ENCODE results near the gene RASGEF1C. TPM values are rescaled to one million over a fixed set of nuclear protein-coding genes. Genes with fewer than 3 reads are reported as not detected.

RASGEF1C gene
- total and polyA plus RNA-seq, 4 donors, result 0.09 to 0.10 TPM; not detected in 2

DNA sequence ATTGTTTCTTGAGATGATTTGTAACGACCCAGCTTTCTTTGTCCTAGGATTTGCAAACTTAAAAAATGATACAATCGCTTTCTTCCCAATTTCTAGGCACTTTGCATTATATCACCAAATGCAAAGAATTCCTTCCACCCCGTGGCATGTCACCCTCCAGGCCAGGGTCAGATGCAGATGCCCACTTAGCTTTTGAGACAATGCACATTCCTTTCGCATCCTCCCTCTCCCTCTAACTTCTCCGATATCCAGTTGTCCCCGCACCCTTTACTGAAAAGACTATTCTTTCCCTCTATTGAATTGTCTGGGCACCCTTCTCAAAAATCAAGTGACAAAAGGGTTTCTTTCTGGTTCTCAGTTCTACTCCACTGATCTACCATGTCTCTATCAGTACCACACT, 154.8 kb downstream of the RASGEF1C start:
- Histone ChIP-seq H3K4me1 (ENCODE audit: control insufficient read depth in 4 of 4, insufficient read depth in 4 of 4, low read length in 3 of 4) (peaks cover 0 to 14% (median 13%) of the 10 kb centered on the region in 4 donors), H3K4me3 (ENCODE audit: low read depth in 1 of 3, low read length in 3 of 3) (no peak overlapping the region), H3K27me3 (ENCODE audit: control insufficient read depth in 4 of 4, insufficient read depth in 4 of 4, low read length in 3 of 4) (no peaks in the 10 kb centered on the region), H3K36me3 (ENCODE audit: control insufficient read depth in 4 of 4, insufficient read depth in 3 of 4, low read depth in 1 of 4, low read length in 3 of 4) (no peaks in the 10 kb centered on the region), H3K9ac (ENCODE audit: low read depth in 1 of 2, low read length in 2 of 2) (no peak overlapping the region), H3K27ac (ENCODE audit: low read depth in 1 of 2, low read length in 2 of 2) (no peak overlapping the region), H3K9me3 (ENCODE audit: control insufficient read depth in 4 of 4, low read length in 3 of 4) (no peaks in the 10 kb centered on the region)
- WGBS, result 95% methylated on average over 6 of the region's 6 CpGs
- DNase-seq (ENCODE audit: low spot score), result no peak
- TF ChIP-seq ATF3 (IDR thresholded peaks at IDR 0.05), result no peak

DNA sequence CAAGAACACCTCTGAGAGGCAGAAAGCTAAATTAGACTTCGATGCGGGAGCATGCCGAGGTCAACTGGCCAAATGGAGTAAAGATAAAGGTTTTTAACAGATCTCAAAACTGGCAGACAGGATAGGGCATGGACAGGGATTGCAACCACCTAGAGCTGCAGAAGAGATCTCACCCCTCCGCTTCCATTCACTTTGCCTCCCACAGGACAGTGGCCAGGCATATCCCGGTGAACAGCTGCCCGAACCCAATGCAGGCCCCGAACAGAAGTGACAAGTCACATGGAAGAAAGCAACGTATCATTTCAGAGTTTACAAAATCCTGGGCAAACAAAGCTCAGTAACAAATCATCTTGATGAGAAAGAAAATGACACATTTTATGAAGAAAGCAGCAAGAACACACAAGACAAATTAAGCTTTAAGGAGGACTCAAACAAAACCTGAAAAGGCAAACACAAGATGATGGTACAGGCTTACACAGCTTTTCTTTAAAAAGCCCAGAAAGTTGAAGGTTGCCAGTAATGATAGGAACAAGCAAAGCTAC, 155.9 kb downstream of the RASGEF1C start:
- H3K4me3 ChIP-seq (ENCODE audit: low read depth in 1 of 3, low read length in 3 of 3), result no peak overlapping the region
- WGBS, result 85% methylated on average over 8 of the region's 8 CpGs
- H3K27me3 ChIP-seq (ENCODE audit: control insufficient read depth in 4 of 4, insufficient read depth in 4 of 4, low read length in 3 of 4), result no peaks in the 10 kb centered on the region
- TF ChIP-seq, protein P1, sequence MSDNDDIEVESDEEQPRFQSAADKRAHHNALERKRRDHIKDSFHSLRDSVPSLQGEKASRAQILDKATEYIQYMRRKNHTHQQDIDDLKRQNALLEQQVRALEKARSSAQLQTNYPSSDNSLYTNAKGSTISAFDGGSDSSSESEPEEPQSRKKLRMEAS (IDR thresholded peaks at IDR 0.05), result no peak
- TF ChIP-seq YY1 (IDR thresholded peaks at IDR 0.05) (no peak), NR2F2 (IDR thresholded peaks at IDR 0.05) (no peak), JUND (IDR thresholded peaks at IDR 0.05) (no peak), FOXA1 (IDR thresholded peaks at IDR 0.05) (no peak), SP1 (IDR thresholded peaks at IDR 0.05) (no peak), CTCF (IDR thresholded peaks at IDR 0.05; ENCODE audit: low read depth, low read length, missing input control) (no peak), EGR1 (IDR thresholded peaks at IDR 0.05; ENCODE audit: low read depth in 2 of 2) (no peak), HNF4G (IDR thresholded peaks at IDR 0.05) (no peak), ATF3 (IDR thresholded peaks at IDR 0.05) (no peak), TAF1 (conservative IDR thresholded peaks at IDR 0.05) (no peak), GABPA (IDR thresholded peaks at IDR 0.05 in 1 of 2, conservative IDR thresholded peaks at IDR 0.05 in 1 of 2) (no peak), HNF4A (conservative IDR thresholded peaks at IDR 0.05) (no peak), RXRA (IDR thresholded peaks at IDR 0.05) (no peak)
- TF ChIP-seq, protein P2, sequence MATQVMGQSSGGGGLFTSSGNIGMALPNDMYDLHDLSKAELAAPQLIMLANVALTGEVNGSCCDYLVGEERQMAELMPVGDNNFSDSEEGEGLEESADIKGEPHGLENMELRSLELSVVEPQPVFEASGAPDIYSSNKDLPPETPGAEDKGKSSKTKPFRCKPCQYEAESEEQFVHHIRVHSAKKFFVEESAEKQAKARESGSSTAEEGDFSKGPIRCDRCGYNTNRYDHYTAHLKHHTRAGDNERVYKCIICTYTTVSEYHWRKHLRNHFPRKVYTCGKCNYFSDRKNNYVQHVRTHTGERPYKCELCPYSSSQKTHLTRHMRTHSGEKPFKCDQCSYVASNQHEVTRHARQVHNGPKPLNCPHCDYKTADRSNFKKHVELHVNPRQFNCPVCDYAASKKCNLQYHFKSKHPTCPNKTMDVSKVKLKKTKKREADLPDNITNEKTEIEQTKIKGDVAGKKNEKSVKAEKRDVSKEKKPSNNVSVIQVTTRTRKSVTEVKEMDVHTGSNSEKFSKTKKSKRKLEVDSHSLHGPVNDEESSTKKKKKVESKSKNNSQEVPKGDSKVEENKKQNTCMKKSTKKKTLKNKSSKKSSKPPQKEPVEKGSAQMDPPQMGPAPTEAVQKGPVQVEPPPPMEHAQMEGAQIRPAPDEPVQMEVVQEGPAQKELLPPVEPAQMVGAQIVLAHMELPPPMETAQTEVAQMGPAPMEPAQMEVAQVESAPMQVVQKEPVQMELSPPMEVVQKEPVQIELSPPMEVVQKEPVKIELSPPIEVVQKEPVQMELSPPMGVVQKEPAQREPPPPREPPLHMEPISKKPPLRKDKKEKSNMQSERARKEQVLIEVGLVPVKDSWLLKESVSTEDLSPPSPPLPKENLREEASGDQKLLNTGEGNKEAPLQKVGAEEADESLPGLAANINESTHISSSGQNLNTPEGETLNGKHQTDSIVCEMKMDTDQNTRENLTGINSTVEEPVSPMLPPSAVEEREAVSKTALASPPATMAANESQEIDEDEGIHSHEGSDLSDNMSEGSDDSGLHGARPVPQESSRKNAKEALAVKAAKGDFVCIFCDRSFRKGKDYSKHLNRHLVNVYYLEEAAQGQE (IDR thresholded peaks at IDR 0.05), result no peak
- H3K9ac ChIP-seq (ENCODE audit: low read depth in 1 of 2, low read length in 2 of 2), result no peak overlapping the region
- no peaks in the 10 kb centered on the region for H3K36me3 ChIP-seq (ENCODE audit: control insufficient read depth in 4 of 4, insufficient read depth in 3 of 4, low read depth in 1 of 4, low read length in 3 of 4)
- no peaks in the 10 kb centered on the region for H3K9me3 ChIP-seq (ENCODE audit: control insufficient read depth in 4 of 4, low read length in 3 of 4)
- H3K4me1 ChIP-seq (ENCODE audit: control insufficient read depth in 4 of 4, insufficient read depth in 4 of 4, low read length in 3 of 4), result peaks cover 0 to 24% (median 22%) of the 10 kb centered on the region in 4 donors
- H3K27ac ChIP-seq (ENCODE audit: low read depth in 1 of 2, low read length in 2 of 2), result no peak overlapping the region
- DNase-seq (ENCODE audit: low spot score), result no peak

Data from liver (tissue), 9 donors.